Measurements from ENCODE around the gene ASB9. TPM values are rescaled to one million over a fixed set of nuclear protein-coding genes. Genes with fewer than 3 reads are reported as not detected.
"Not testable (repeated sequence)": the region's sequence is repeated elsewhere in the genome, so short reads cannot be mapped to it uniquely, and the experiment has no call there.

Gene ASB9
- 4.0 TPM for total RNA-seq

DNA sequence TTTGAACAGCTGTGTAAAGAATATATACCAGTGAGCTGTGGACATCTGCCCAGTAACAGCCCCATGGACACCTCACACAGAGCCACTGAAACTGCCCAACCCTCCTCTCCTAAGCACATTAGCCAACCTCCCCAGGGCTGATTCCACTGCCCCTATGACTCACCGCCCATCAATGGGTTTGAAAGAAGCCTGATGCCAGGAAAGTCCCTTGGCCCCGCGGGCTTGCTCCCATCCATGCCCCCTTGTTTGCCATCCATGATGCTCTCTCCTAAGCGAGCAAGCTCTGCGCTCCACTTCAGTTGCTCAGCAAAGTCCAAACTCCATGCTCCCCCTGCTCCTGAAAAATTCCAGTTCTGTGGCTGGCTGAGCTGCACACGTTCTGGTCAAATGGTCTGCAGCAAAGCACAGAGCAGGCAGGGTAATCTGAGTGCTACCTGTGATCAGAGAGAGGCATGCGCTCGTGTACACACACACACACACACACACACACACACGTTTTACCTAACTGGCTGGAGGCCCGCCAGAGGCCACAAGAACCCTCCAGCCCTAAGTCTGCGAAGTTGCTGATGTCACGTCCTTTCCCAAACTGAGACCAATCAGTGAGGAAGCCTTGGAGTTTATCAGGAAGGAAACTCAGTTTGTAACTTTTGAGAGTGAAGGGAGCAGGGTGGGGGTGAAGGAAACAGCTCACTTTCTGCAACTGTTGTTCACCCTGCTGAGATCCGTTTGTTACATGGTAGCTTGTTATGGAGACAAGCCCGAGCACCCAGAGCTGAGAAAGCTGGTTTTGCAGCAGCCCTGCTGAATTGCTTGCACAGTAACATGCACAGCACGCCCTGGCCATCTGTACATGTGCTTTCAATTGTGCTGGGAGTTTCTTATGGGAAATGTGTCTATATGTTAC is at the start of gene ASB9:
TSS of gene ASB9 (minus strand) at position 466 of the 904 bp plus-strand sequence. CDS start at position 257, 209 bp downstream.
- DNase-seq: peak; percentile 51

DNA sequence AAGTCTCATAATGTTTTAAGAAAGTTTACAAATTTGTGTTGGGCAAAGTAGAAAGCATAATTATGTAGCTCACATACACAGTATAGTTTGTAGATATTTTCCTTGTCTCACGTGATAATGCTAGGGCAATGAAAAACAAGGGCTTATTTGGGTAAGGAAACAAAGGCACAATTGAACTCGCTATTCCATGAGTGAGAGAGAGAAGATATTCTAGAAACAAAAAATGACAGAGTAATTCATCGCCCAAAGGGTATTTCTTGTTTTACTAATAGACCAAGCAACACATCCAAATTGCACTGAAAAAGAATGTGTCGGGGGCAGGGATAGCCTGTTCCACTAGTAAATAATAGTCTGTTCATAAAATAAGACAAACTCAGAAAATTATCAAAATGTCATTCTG is 49.2 kb upstream of the ASB9 start:
- DNase-seq: no peak

DNA sequence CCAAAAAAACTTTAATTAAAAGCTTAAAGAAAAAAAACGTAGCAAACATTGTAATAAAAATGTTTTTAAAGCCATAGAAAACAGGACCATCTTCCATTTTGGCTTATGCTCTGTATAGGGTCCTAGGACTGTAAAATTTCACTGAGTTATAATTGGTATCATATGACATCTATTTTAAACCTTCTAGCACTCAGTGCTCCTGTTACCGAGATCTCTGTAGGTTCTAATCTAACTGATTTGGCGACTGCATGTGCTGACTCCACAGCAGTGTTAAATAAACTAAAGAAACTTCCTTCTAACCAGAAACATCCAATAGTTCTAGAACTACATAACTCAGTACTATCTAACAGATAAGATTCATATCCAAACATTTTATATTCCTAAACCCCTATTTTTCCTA is 45.6 kb upstream of the ASB9 start, which contains the start of gene ASB11:
TSS of gene ASB11 (minus strand) at position 132 of the 400 bp plus-strand sequence. CDS start at position 97, 35 bp downstream.
- DNase-seq: no peak

GRCh38 chrX:15314472-15314871 is 44.6 kb upstream of the ASB9 start:
- no peak for DNase-seq

- DNase-seq: no peak
Measured at GRCh38 chrX:15311119-15311518, 41.2 kb upstream of the ASB9 start.

DNA sequence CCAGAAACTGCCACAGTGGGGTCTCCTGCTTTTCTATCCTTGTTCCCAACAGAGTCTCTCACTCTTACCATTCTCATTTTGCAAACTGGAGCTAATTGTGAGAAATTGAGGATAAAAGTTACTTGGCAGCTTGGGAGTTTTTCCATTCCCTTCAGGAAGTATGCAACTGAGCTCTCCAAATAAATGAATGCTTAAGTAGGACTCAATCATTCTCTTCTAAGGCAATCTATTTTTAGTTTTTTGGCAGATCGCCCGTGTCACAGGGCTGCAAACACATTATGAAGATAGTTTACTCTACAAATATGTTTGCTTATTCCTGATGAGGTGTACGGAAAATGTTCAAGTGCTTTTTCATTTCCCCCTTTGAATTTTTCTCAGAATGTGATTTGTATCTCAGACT is 40.2 kb upstream of the ASB9 start:
- DNase-seq: peak; percentile 88

GRCh38 chrX:15305899-15306298 is 36.0 kb upstream of the ASB9 start:
- DNase-seq: not testable (repeated sequence)

DNA sequence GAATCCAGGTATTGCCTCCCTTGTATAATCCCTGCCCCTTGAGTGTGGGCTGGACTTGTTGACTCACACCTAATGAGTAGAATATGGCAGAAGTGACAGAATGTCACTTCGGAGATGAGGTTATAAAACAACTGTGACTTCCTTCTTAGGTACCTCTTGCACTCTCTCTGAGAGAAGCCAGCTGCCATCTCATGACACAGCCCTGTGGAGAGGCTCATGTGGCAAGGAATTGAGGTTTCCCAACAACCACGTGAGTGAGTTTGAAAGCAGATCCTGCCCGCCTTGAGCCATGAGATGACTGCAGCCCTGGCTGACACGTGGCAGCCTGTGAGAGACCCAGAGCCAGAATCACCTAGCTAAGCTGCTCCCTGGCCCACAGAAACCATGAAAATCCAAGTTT is 32.0 kb upstream of the ASB9 start:
- DNase-seq: peak; percentile 59

DNA sequence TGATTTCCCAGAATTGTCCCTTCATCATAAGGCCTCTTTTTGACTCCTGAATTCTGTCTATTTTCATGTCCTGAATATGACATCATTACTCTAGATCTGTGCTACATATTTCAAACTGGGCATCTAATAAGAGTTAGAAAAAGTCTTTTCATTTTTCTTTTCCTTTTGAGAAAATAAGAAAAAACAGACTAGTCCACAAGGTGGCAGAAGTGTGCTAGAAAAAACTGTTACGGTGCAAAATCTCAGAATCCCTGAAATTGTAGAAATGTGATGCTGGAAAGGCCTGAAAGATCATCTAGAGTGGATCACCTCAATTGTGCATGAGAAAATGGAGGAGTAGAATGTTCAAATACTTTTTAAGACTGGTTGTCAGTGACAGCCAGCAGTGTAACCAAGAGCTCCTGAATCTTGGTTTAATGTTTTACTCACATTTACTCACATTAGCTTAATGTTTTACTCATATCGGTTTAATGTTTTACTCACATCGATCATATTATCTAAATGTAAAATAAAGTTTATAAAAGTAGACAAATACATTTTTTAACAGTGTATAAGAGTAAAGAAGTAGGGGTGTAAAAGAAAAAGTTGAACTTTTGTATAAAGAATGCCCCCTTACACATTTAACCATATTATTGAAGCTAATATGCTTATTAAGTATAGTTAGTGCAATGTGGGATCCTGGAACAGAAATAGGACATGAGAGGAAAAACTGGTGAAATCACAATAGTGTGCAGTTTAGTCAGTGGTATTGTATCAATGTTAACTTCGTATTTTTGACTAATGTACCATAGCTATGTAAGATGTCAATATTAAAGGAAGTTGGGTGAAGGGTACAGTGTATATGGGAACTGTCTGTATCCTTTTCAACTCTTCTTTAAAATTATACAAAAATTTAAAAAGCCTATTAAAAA is 30.3 kb upstream of the ASB9 start:
- peak; percentile 49 for DNase-seq

GRCh38 chrX:15298780-15299179 is 28.9 kb upstream of the ASB9 start:
- no peak for DNase-seq

- no peak for DNase-seq
Measured at GRCh38 chrX:15298201-15298600, 28.3 kb upstream of the ASB9 start.

- DNase-seq: no peak
Measured at GRCh38 chrX:15293451-15293850, 23.6 kb upstream of the ASB9 start.

DNA sequence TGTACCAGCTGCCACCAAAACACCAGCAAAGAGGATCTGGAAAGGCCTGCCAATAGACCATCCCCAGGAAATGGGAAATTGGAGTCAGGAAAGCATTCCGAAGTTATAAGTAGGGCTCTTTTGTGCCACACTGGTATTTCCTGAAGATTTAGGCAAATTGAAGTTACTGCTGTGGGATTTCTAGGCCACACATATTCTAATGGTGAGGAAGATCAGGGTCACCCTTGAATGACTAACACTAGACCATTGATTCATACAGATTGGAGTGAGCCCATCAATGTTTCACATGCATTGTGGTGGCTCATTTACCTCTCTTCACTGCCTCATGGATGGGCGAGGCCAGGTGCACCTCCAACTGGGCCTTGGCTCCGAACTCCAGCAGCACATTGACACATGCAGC is 23.0 kb upstream of the ASB9 start:
- no peak for DNase-seq

DNA sequence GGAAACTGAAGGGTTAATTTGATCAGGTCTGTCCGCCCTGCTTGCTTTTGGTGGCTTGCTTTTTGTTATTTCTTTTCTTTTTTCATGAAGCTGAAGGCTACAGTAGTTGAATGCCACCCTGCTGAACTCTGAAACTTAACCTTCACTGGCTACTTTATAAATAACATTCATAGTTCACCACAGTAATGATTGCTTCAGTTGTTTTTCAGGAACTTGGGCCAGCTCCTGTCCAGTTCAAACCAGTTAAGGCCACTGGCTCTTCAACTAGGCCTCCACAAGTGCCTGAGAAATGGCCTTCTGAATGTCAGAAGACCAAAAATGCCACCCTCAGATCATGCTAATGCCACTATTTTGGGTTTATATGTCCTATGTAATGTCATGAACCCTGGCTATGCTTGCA is 7.7 kb upstream of the ASB9 start:
- DNase-seq: no peak

DNA sequence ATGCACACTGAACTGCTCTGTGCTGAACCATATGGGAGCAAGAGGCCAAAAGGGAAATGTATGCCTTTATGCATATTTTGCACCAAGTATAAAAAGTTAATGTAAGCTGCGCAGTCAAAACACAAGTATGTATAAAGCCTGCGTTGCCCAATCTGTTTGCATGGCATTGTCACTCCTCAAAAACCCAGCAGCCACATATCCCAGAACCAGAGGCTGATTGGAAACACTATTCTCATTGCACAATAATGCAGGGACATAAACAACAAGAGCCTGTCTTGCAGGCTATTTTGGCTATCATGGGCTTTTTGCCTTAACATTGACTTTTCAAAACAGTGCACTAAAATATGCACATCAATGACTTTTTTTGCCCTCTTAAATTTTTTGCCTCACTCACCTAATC is 5.1 kb upstream of the ASB9 start:
- no peak for DNase-seq

GRCh38 chrX:15273275-15273674 is 3.4 kb upstream of the ASB9 start:
- DNase-seq: not testable (repeated sequence)

- DNase-seq: no peak
Measured at GRCh38 chrX:15271757-15272156, 1.9 kb upstream of the ASB9 start.

DNA sequence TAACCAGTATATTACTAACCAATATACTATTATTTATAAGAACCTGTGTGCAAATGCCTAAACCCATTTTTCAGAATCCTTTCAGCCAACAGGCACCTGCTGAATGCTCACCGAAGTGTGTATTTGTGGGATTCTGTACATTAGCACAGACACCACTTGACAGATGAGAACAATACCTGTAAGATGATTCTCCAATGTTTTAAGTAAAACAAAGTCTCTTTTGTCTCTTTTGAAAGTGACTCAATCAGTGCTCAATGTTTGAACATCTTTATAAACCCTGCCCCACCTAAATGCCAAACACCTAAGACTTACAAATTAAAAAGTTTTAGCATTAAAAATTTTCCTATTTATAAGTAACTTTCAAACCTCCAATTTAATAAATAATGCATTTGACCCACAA is 763 bp downstream of the ASB9 start:
- no peak for DNase-seq

GRCh38 chrX:15254852-15255251 is 15.0 kb downstream of the ASB9 start:
- no peak for DNase-seq

- no peak for DNase-seq
Measured at GRCh38 chrX:15245896-15246295, 24.0 kb downstream of the ASB9 start.

DNA sequence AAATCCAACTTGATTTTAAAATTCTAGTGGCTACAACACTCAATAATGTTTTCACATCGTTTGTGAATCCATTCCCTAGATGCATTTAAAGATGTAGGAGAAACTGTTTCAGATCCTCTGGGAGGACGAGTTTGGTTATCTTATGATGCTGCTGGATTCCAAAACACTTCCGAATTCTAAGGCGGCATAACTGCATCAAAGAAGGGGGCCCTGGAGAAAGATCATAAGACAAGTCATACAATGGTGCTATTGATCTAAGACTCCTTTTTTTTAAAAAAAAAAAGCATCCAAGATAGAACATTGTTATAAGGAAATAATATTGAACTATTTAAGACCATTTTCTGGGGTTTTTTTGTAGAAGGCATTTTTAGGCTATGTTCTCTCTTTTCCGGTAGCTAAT is 25.5 kb downstream of the ASB9 start:
- no peak for DNase-seq

- peak; percentile 65 for DNase-seq
Measured at GRCh38 chrX:15242899-15243555, 26.9 kb downstream of the ASB9 start.

Data from tongue (tissue), 2 donors.